ENCODE measurements around the gene ZFC3H1. TPM values are rescaled to one million over a fixed set of nuclear protein-coding genes. Genes with fewer than 3 reads are reported as not detected.

The ZFC3H1 gene
- total and polyA plus RNA-seq, 2 donors (not counting 3 experiments of a cell fraction or from before 2014, with no cell fraction given): 23.6 to 60.4 TPM

- Histone ChIP-seq H3K27me3 (ENCODE audit: control insufficient read depth in 2 of 2, insufficient read depth in 2 of 2, low read length in 2 of 2) (peaks cover under 1% of the 10 kb centered on the region in 2 experiments), H3K36me3 (ENCODE audit: control insufficient read depth in 2 of 2, extremely low read depth in 1 of 2, insufficient read depth in 2 of 2, low read length in 2 of 2) (no peaks in the 10 kb centered on the region), H3K4me1 (ENCODE audit: control insufficient read depth, extremely low read depth, insufficient read depth, low read length) (no peaks in the 10 kb centered on the region), H3K79me2 (ENCODE audit: control insufficient read depth, insufficient read depth, low read length) (no peaks in the 10 kb centered on the region), H4K20me1 (replicated peaks; ENCODE audit: control insufficient read depth, extremely low read depth, insufficient read depth, low read length) (no peaks in the 10 kb centered on the region), H3K9me1 (replicated peaks; ENCODE audit: control insufficient read depth, extremely low read depth, insufficient read depth, low read length) (no peaks in the 10 kb centered on the region), H3K4me3 (replicated peaks in 1 of 3; ENCODE audit: insufficient read depth in 1 of 3, low read depth in 1 of 3, low read length in 3 of 3) (no peak overlapping the region), H3K9ac (replicated peaks; ENCODE audit: extremely low read depth, insufficient read depth, low read length) (no peak overlapping the region), H3K4me2 (ENCODE audit: insufficient read depth, low read length) (no peak overlapping the region), H3K27ac (ENCODE audit: insufficient read depth, low read depth, low read length) (no peak overlapping the region), H2AFZ (ENCODE audit: low read depth, low read length) (no peak overlapping the region), H3K9me3 (replicated peaks; ENCODE audit: control insufficient read depth, insufficient read depth, low read length) (no peaks in the 10 kb centered on the region)
- ChIA-PET CTCF (no interaction called here), POLR2A (no interaction called here)
- no peak for DNase-seq (ENCODE audit: low read depth, low spot score)
- dilution Hi-C loops (cut with MboI; ENCODE audit: extremely low pct_ligation_motif_present, low sequenced_read_pairs): no loop called here
- no TSS peak for BruUV-seq (replicated peaks)
- TF ChIP-seq MAX (IDR thresholded peaks at IDR 0.05; ENCODE audit: insufficient read depth, insufficient read length): no peak
- no peak for TF ChIP-seq MYC (IDR thresholded peaks at IDR 0.05; ENCODE audit: low read depth, low read length)
- TF ChIP-seq CTCF (IDR thresholded peaks at IDR 0.05; ENCODE audit: extremely low read depth in 1 of 2, insufficient read depth in 1 of 2, low read depth in 1 of 2, low read length in 2 of 2): no peak
- no peak for TF ChIP-seq GATA2 (IDR thresholded peaks at IDR 0.05; ENCODE audit: insufficient read depth, insufficient read length, low read depth, low read length)
- no peak for TF ChIP-seq POLR2AphosphoS5 (IDR thresholded peaks at IDR 0.05; ENCODE audit: insufficient read depth, low read depth, low read length)
- no peak for TF ChIP-seq EZH2 (IDR thresholded peaks at IDR 0.05; ENCODE audit: borderline replicate concordance, low read depth, low read length, severe bottlenecking)
- TF ChIP-seq JUN (IDR thresholded peaks at IDR 0.05; ENCODE audit: borderline replicate concordance, insufficient read depth, insufficient read length, low read depth): no peak
- TF ChIP-seq POLR2A (IDR thresholded peaks at IDR 0.05; ENCODE audit: low read depth, low read length): no peak
- TF ChIP-seq FOS (IDR thresholded peaks at IDR 0.05; ENCODE audit: borderline replicate concordance, insufficient read depth, low read length): no peak
- intact Hi-C loops (cut with micrococcal nuclease): no loop called here
- no peak for FAIRE-seq
Measured at GRCh38 chr12:71562676-71563595, 100.7 kb downstream of the ZFC3H1 start.

Small RNA genes within 50 kb of the gene (small RNA-seq; reads per million reads assigned to genes)
- gene RF00560 (ENCODE audit: insufficient read depth, insufficient read length, low read depth, low replicate concordance): not detected

Other genes with a start within 250 kb of the ZFC3H1 start
- not detected in 2 replicates for gene LGR5, start 224.1 kb downstream of the ZFC3H1 start, total RNA-seq
- gene LGR5, start 224.1 kb downstream of the ZFC3H1 start, polyA plus RNA-seq: not detected in 2 replicates
- gene THAP2, start 453 bp upstream of the ZFC3H1 start, total RNA-seq: 4.1 and 4.4 TPM in 2 replicates
- 1.0 and 1.4 TPM in 2 replicates for gene THAP2, start 453 bp upstream of the ZFC3H1 start, polyA plus RNA-seq
- 23.8 and 24.4 TPM in 2 replicates for gene TMEM19, start 22.2 kb upstream of the ZFC3H1 start, total RNA-seq
- gene TMEM19, start 22.2 kb upstream of the ZFC3H1 start, polyA plus RNA-seq: 16.7 and 20.4 TPM in 2 replicates
- 44.8 and 49.6 TPM in 2 replicates for gene RAB21, start 91.0 kb upstream of the ZFC3H1 start, total RNA-seq
- 1.8 and 1.9 TPM in 2 replicates for gene RAB21, start 91.0 kb upstream of the ZFC3H1 start, polyA plus RNA-seq
- gene TBC1D15, start 175.9 kb upstream of the ZFC3H1 start, total RNA-seq: 29.6 and 32.7 TPM in 2 replicates
- gene TBC1D15, start 175.9 kb upstream of the ZFC3H1 start, polyA plus RNA-seq: 8.3 and 11.7 TPM in 2 replicates